CD14-positive monocyte (primary cell): ENCODE results near the gene ERBB4. TPM values are rescaled to one million over a fixed set of nuclear protein-coding genes. Genes with fewer than 3 reads are reported as not detected.

Experiments used
- DNase-seq, 3 donors: peaks; one replicate each; pipeline ENCODE4 v3.0.0-alpha.2; 2011 to 2022
- H2AFZ ChIP-seq: 2 replicates; pipeline ENCODE4 v1.6.0; 2012; ENCODE audit warnings: mild to moderate bottlenecking, low read depth, low read length, inconsistent platforms; ENCODE audit not compliant: insufficient read depth, poor library complexity, severe bottlenecking
- H3K27ac ChIP-seq, 2 donors: 1 replicate in 1 of 2; 2 replicates in 1 of 2; pipeline ENCODE4 v1.5.1; 2012 to 2013; ENCODE audit warnings: low read length in 2 of 2, control low read depth in 1 of 2, inconsistent platforms in 1 of 2, low read depth in 1 of 2, mild to moderate bottlenecking in 1 of 2
- H3K27me3 ChIP-seq, 2 donors: one replicate each; pipeline versions ENCODE4 v1.6.0 to v1.6.1; 2011 to 2013; ENCODE audit warnings: low read length in 2 of 2; ENCODE audit not compliant: control insufficient read depth in 2 of 2, insufficient read depth in 2 of 2
- H3K36me3 ChIP-seq, 2 donors: replicated peaks in 1 of 2; 1 replicate in 1 of 2; 2 replicates in 1 of 2; pipeline versions ENCODE4 v1.5.1 to v1.6.1; 2012 to 2013; ENCODE audit warnings: low read length in 2 of 2, control low read depth in 1 of 2, inconsistent platforms in 1 of 2, mild to moderate bottlenecking in 1 of 2; ENCODE audit not compliant: insufficient read depth in 2 of 2, control insufficient read depth in 1 of 2
- H3K4me1 ChIP-seq, 2 donors: 1 replicate in 1 of 2; 2 replicates in 1 of 2; pipeline versions ENCODE4 v1.5.1 to v1.6.1; 2012 to 2013; ENCODE audit warnings: low read length in 2 of 2, control low read depth in 1 of 2, inconsistent platforms in 1 of 2, mild to moderate bottlenecking in 1 of 2, moderate library complexity in 1 of 2; ENCODE audit not compliant: insufficient read depth in 2 of 2, control insufficient read depth in 1 of 2
- H3K4me2 ChIP-seq: replicated peaks from 2 replicates; pipeline ENCODE3; 2012; ENCODE audit warnings: low read length, moderate library complexity, mild to moderate bottlenecking; ENCODE audit not compliant: poor library complexity, severe bottlenecking; ENCODE audit errors: extremely low read depth
- H3K4me3 ChIP-seq, 3 experiments: fragments of 200-600 bp in 1 of 3; sonication (generic) in 1 of 3; replicated peaks in 1 of 3; 1 replicate in 2 of 3; 2 replicates in 1 of 3; pipeline ENCODE4 v1.5.1; 2011 to 2013; ENCODE audit warnings: low read length in 3 of 3, mild to moderate bottlenecking in 3 of 3, control low read depth in 2 of 3, low read depth in 2 of 3, inconsistent platforms in 1 of 3, moderate library complexity in 1 of 3
- H3K79me2 ChIP-seq: 2 replicates; pipeline ENCODE4 v1.6.0; 2012; ENCODE audit warnings: mild to moderate bottlenecking, control low read depth, inconsistent platforms, low read length, moderate library complexity; ENCODE audit not compliant: insufficient read depth
- H3K9ac ChIP-seq: 2 replicates; pipeline ENCODE4 v1.6.0; 2017; ENCODE audit warnings: low read length, mild to moderate bottlenecking; ENCODE audit not compliant: insufficient read depth, poor library complexity, severe bottlenecking
- H3K9me3 ChIP-seq, 2 donors: replicated peaks in 1 of 2; 1 replicate in 1 of 2; 2 replicates in 1 of 2; pipeline versions ENCODE4 v1.5.1 to v1.6.1; 2012 to 2013; ENCODE audit warnings: low read length in 2 of 2, control low read depth in 1 of 2; ENCODE audit not compliant: control insufficient read depth in 1 of 2, insufficient read depth in 1 of 2
- H4K20me1 ChIP-seq: 2 replicates; pipeline ENCODE4 v1.6.0; 2012; ENCODE audit warnings: mild to moderate bottlenecking, low read length, control low read depth, moderate library complexity; ENCODE audit not compliant: insufficient read depth
- H3K27ac Mint-ChIP-seq, 7 donors: one replicate each; pipeline ENCODE4 v1.8.0; 2020; ENCODE audit warnings: mild to moderate bottlenecking in 7 of 7, mixed read lengths in 7 of 7, moderate library complexity in 6 of 7, inconsistent platforms in 2 of 7
- H3K27me3 Mint-ChIP-seq, 3 donors: one replicate each; pipeline ENCODE4 v1.8.0; 2021 to 2022; ENCODE audit warnings: low read depth in 3 of 3, mild to moderate bottlenecking in 3 of 3, mixed read lengths in 3 of 3, moderate library complexity in 3 of 3, inconsistent platforms in 1 of 3
- H3K36me3 Mint-ChIP-seq, 2 donors: one replicate each; pipeline ENCODE4 v1.8.0; 2020; ENCODE audit warnings: mixed read lengths in 2 of 2, inconsistent platforms in 1 of 2, mild to moderate bottlenecking in 1 of 2
- H3K4me1 Mint-ChIP-seq: one replicate; pipeline ENCODE4 v1.8.0; 2020; ENCODE audit warnings: mild to moderate bottlenecking, mixed read lengths
- H3K4me3 Mint-ChIP-seq, 2 donors: one replicate each; pipeline ENCODE4 v1.8.0; 2020; ENCODE audit warnings: mild to moderate bottlenecking in 2 of 2, mixed read lengths in 2 of 2, moderate library complexity in 1 of 2
- H3K9me3 Mint-ChIP-seq, 7 donors: one replicate each; pipeline ENCODE4 v1.8.0; 2020 to 2022; ENCODE audit warnings: mixed read lengths in 7 of 7, mild to moderate bottlenecking in 6 of 7, moderate library complexity in 6 of 7, inconsistent platforms in 2 of 7
- WGBS: methylation state at CpG from one replicate; pipeline ENCODE4 v1.1.5; 2013; ENCODE audit warnings: missing lambda C conversion rate; ENCODE audit not compliant: insufficient coverage; 5-methylcytosine and 5-hydroxymethylcytosine counted together
- intact Hi-C, 2 donors: fragments of 100-400 bp; cut with micrococcal nuclease; formaldehyde crosslinking; loops; one replicate each; pipeline versions ENCODE4 v1.15.0 to v1.15.1; 2023
- polyA plus RNA-seq, 3 donors: library from polyadenylated mRNA; depleted of rRNA in 1 of 3; unstranded in 2 of 3; stranded (reverse) in 1 of 3; fragments of 300-500 nt in 2 of 3; fragments of >200 nt in 1 of 3; fragmentation: Illumina TruSeq in 2 of 3; gene quantifications; 1 replicate in 2 of 3; 2 replicates in 1 of 3; pipeline ENCODE4 v1.2.3, GENCODE V29; 2012 to 2021
- TF ChIP-seq, protein P1 (sequence below): fragments of 200-600 bp; IDR thresholded peaks from one replicate; pipeline ENCODE4 v1.8.0; 2022; ENCODE audit warnings: antibody characterized with exemption, mild to moderate bottlenecking

ERBB4 gene
- polyA plus RNA-seq, 3 donors, result not detected

DNA sequence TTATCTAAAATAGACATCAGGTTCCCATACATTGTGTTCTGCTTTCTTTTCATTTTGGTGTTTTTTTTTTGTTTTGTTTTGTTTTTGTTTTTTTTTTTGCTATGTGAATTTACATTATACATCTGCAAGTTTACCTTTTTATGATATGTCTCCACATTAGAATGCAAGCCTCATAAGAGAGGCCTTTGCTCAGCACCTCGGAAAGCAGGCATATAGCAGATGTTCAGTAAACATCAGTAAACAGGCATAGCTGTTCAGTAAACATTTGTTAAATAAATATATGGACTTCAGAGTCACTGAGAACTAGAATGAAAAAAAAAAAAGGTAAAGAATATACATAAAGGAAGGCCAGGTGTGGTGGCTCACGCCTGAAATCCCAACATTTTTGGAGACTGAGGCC lies 405.3 kb downstream of the ERBB4 start:
- WGBS, result no CpG with 5 or more reads among the region's 2 CpGs
- no peak overlapping the region for H3K9ac ChIP-seq
- H3K27me3 Mint-ChIP-seq, result no peaks in the 10 kb centered on the region
- H3K4me3 ChIP-seq, result no peak overlapping the region
- H2AFZ ChIP-seq, result no peak overlapping the region
- no peak overlapping the region for H3K27ac Mint-ChIP-seq
- no peaks in the 10 kb centered on the region for H3K27me3 ChIP-seq
- H3K4me1 Mint-ChIP-seq, result no peaks in the 10 kb centered on the region
- intact Hi-C loops, result no loop called here
- no peaks in the 10 kb centered on the region for H3K9me3 ChIP-seq
- no peaks in the 10 kb centered on the region for H3K36me3 ChIP-seq
- H4K20me1 ChIP-seq, result no peaks in the 10 kb centered on the region
- no peaks in the 10 kb centered on the region for H3K79me2 ChIP-seq
- no peaks in the 10 kb centered on the region for H3K9me3 Mint-ChIP-seq
- H3K36me3 Mint-ChIP-seq, result no peaks in the 10 kb centered on the region
- no peaks in the 10 kb centered on the region for H3K4me1 ChIP-seq
- H3K4me2 ChIP-seq, result no peak overlapping the region
- TF ChIP-seq, protein P1, sequence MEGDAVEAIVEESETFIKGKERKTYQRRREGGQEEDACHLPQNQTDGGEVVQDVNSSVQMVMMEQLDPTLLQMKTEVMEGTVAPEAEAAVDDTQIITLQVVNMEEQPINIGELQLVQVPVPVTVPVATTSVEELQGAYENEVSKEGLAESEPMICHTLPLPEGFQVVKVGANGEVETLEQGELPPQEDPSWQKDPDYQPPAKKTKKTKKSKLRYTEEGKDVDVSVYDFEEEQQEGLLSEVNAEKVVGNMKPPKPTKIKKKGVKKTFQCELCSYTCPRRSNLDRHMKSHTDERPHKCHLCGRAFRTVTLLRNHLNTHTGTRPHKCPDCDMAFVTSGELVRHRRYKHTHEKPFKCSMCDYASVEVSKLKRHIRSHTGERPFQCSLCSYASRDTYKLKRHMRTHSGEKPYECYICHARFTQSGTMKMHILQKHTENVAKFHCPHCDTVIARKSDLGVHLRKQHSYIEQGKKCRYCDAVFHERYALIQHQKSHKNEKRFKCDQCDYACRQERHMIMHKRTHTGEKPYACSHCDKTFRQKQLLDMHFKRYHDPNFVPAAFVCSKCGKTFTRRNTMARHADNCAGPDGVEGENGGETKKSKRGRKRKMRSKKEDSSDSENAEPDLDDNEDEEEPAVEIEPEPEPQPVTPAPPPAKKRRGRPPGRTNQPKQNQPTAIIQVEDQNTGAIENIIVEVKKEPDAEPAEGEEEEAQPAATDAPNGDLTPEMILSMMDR, result no peak
- no peak for DNase-seq
- H3K4me3 Mint-ChIP-seq, result no peak overlapping the region
- H3K27ac ChIP-seq, result no peak overlapping the region

DNA sequence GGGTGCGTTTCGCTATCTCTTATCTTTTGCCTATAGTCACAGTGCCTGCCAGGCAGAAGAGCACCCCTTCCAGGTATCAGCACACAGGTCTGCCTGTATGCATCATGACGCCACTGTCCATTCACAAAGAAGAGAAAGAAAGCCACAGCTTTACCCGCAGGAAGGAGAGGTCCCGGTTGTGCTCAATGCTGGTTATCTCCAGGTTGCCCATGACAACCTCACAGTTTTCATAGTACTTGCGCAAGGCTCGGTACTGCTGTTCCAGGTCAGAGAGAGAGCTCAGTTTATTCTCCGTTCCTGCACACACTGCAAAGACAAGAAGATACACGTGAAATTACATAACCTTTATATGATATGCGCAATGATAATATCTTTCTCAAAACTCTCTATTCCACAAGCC lies 414.0 kb downstream of the ERBB4 start:
- Histone ChIP-seq H3K27me3 (no peaks in the 10 kb centered on the region), H3K27ac (no peak overlapping the region), H3K36me3 (no peaks in the 10 kb centered on the region), H3K4me1 (no peaks in the 10 kb centered on the region), H3K4me2 (no peak overlapping the region), H3K9me3 (no peaks in the 10 kb centered on the region), H2AFZ (no peak overlapping the region), H3K79me2 (no peaks in the 10 kb centered on the region), H4K20me1 (no peaks in the 10 kb centered on the region), H3K9ac (no peak overlapping the region), H3K4me3 (no peak overlapping the region)
- H3K36me3 Mint-ChIP-seq, result no peaks in the 10 kb centered on the region
- H3K27ac Mint-ChIP-seq, result no peak overlapping the region
- intact Hi-C loops, result no loop called here
- no peak overlapping the region for H3K4me3 Mint-ChIP-seq
- no peaks in the 10 kb centered on the region for H3K4me1 Mint-ChIP-seq
- DNase-seq, result no peak
- WGBS, result 76% methylated on average over 8 of the region's 10 CpGs
- no peaks in the 10 kb centered on the region for H3K9me3 Mint-ChIP-seq
- no peaks in the 10 kb centered on the region for H3K27me3 Mint-ChIP-seq
- TF ChIP-seq, protein P1, result no peak
